Effector memory CD4-positive, alpha-beta T cell (primary cell): ENCODE measurements around the gene AKAP13.

Source experiments
- DNase-seq, 3 donors: peaks; one replicate each; pipeline ENCODE4 v3.0.0-alpha.2; 2020
- H3K27ac ChIP-seq: 2 replicates; pipeline ENCODE4 v1.7.0; 2013; ENCODE audit warnings: mild to moderate bottlenecking, low read length, moderate library complexity; ENCODE audit not compliant: insufficient read depth, poor library complexity, severe bottlenecking
- H3K27me3 ChIP-seq: replicated peaks from 2 replicates; pipeline ENCODE4 v1.7.0; 2013; ENCODE audit warnings: mild to moderate bottlenecking, low read length; ENCODE audit not compliant: insufficient read depth, control insufficient read depth, poor library complexity, severe bottlenecking
- H3K36me3 ChIP-seq: 2 replicates; pipeline ENCODE4 v1.7.0; 2013; ENCODE audit warnings: mild to moderate bottlenecking, low read length, moderate library complexity; ENCODE audit not compliant: control insufficient read depth, insufficient read depth
- H3K4me1 ChIP-seq: 2 replicates; pipeline ENCODE4 v1.7.0; 2013; ENCODE audit warnings: low read length, mild to moderate bottlenecking; ENCODE audit not compliant: control insufficient read depth, insufficient read depth, poor library complexity, severe bottlenecking
- H3K4me3 ChIP-seq: 2 replicates; pipeline ENCODE4 v1.7.0; 2013; ENCODE audit warnings: low read length, low read depth, mild to moderate bottlenecking; ENCODE audit not compliant: insufficient read depth, poor library complexity, severe bottlenecking
- H3K9me3 ChIP-seq: 2 replicates; pipeline ENCODE4 v1.7.0; 2013; ENCODE audit warnings: mild to moderate bottlenecking, low read length, moderate library complexity; ENCODE audit not compliant: control insufficient read depth

AKAP13 gene

GRCh38 chr15:85718981-85719380 is 338.6 kb downstream of the AKAP13 start:
- Histone ChIP-seq H3K9me3 (no peaks in the 10 kb centered on the region), H3K27me3 (no peaks in the 10 kb centered on the region), H3K4me1 (peaks cover 3% of the 10 kb centered on the region), H3K27ac (no peak overlapping the region), H3K36me3 (peaks cover 78% of the 10 kb centered on the region), H3K4me3 (no peak overlapping the region)
- DNase-seq, result no peak

GRCh38 chr15:85722374-85723152 is 342.2 kb downstream of the AKAP13 start:
- no peak for DNase-seq
- peaks cover 74% of the 10 kb centered on the region for H3K36me3 ChIP-seq
- no peaks in the 10 kb centered on the region for H3K27me3 ChIP-seq
- H3K4me1 ChIP-seq, result peaks cover 3% of the 10 kb centered on the region
- H3K9me3 ChIP-seq, result no peaks in the 10 kb centered on the region
- peak overlapping the region; percentile 1 for H3K27ac ChIP-seq
- H3K4me3 ChIP-seq, result no peak overlapping the region

GRCh38 chr15:85723960-85724945 is 343.9 kb downstream of the AKAP13 start:
- peaks cover 3% of the 10 kb centered on the region for H3K4me1 ChIP-seq
- no peaks in the 10 kb centered on the region for H3K27me3 ChIP-seq
- peaks cover 71% of the 10 kb centered on the region for H3K36me3 ChIP-seq
- H3K27ac ChIP-seq, result peak overlapping the region; percentile 57
- no peak for DNase-seq
- no peaks in the 10 kb centered on the region for H3K9me3 ChIP-seq
- H3K4me3 ChIP-seq, result no peak overlapping the region

GRCh38 chr15:85725019-85725418 is 344.6 kb downstream of the AKAP13 start:
- peaks cover 74% of the 10 kb centered on the region for H3K36me3 ChIP-seq

GRCh38 chr15:85725564-85725963 is 345.2 kb downstream of the AKAP13 start:
- no peaks in the 10 kb centered on the region for H3K9me3 ChIP-seq
- H3K27me3 ChIP-seq, result no peaks in the 10 kb centered on the region
- no peak overlapping the region for H3K27ac ChIP-seq
- peaks cover 77% of the 10 kb centered on the region for H3K36me3 ChIP-seq
- peaks cover 6% of the 10 kb centered on the region for H3K4me1 ChIP-seq
- no peak overlapping the region for H3K4me3 ChIP-seq
- DNase-seq, result no peak

More at GRCh38 chr15:85725019-85725418, 344.6 kb downstream of the AKAP13 start:
- Histone ChIP-seq H3K4me3 (no peak overlapping the region), H3K27ac (peak overlapping the region; percentile 57), H3K27me3 (no peaks in the 10 kb centered on the region), H3K9me3 (no peaks in the 10 kb centered on the region), H3K4me1 (peaks cover 3% of the 10 kb centered on the region)
- DNase-seq, result no peak

GRCh38 chr15:85726454-85726853 is 346.1 kb downstream of the AKAP13 start:
- Histone ChIP-seq H3K27ac (no peak overlapping the region), H3K27me3 (no peaks in the 10 kb centered on the region), H3K36me3 (peaks cover 79% of the 10 kb centered on the region), H3K9me3 (no peaks in the 10 kb centered on the region), H3K4me1 (peaks cover 6% of the 10 kb centered on the region), H3K4me3 (no peak overlapping the region)
- DNase-seq, result no peak

GRCh38 chr15:85727068-85727467 is 346.7 kb downstream of the AKAP13 start:
- no peaks in the 10 kb centered on the region for H3K9me3 ChIP-seq
- peaks cover 6% of the 10 kb centered on the region for H3K4me1 ChIP-seq
- no peaks in the 10 kb centered on the region for H3K27me3 ChIP-seq
- DNase-seq, result no peak
- H3K36me3 ChIP-seq, result peaks cover 78% of the 10 kb centered on the region
- H3K4me3 ChIP-seq, result no peak overlapping the region
- no peak overlapping the region for H3K27ac ChIP-seq

GRCh38 chr15:85730001-85730820 is 349.8 kb downstream of the AKAP13 start:
- peaks cover 90% of the 10 kb centered on the region for H3K36me3 ChIP-seq
- no peak overlapping the region for H3K4me3 ChIP-seq
- peaks cover 3% of the 10 kb centered on the region for H3K4me1 ChIP-seq
- peaks cover 5% of the 10 kb centered on the region for H3K9me3 ChIP-seq
- DNase-seq, result peak in 1 of 3 donors; percentile 23
- no peaks in the 10 kb centered on the region for H3K27me3 ChIP-seq
- H3K27ac ChIP-seq, result no peak overlapping the region

- peaks cover 5% of the 10 kb centered on the region for H3K9me3 ChIP-seq
- DNase-seq, result no peak
- no peak overlapping the region for H3K4me3 ChIP-seq
- peaks cover 3% of the 10 kb centered on the region for H3K4me1 ChIP-seq
- H3K27me3 ChIP-seq, result no peaks in the 10 kb centered on the region
- H3K36me3 ChIP-seq, result peaks cover 88% of the 10 kb centered on the region
- no peak overlapping the region for H3K27ac ChIP-seq
These were observed 353.0 kb downstream of the AKAP13 start for GRCh38 chr15:85733416-85733815.
